Measurements from ENCODE around the gene ATXN7L1.

GRCh38 chr7:105625986-105626385 is 250.4 kb downstream of the ATXN7L1 start:
- TF ChIP-seq CTCF (IDR thresholded peaks at IDR 0.05) (no peak), EZH2 (IDR thresholded peaks at IDR 0.05; ENCODE audit: borderline replicate concordance, insufficient read depth, low read depth, low read length, poor library complexity, severe bottlenecking) (no peak)
